H1 (cell line): ENCODE data around the gene TRIM62. TPM values are rescaled to one million over a fixed set of nuclear protein-coding genes. Genes with fewer than 3 reads are reported as not detected.

Experiments
- JUN ChIP-seq: IDR thresholded peaks from 2 replicates; pipeline ENCODE4 v1.6.1; 2011; ENCODE audit warnings: low read depth, mild to moderate bottlenecking, improper control_type of control experiment, low read length
- MAFK ChIP-seq: IDR thresholded peaks from 2 replicates; pipeline ENCODE4 v1.6.1; 2012; ENCODE audit warnings: low read depth, mild to moderate bottlenecking, improper control_type of control experiment, low read length
- SAP30 ChIP-seq: fragments of 300-600 bp; sonication (generic); IDR thresholded peaks from 2 replicates; pipeline ENCODE4 v1.7.1; 2012; ENCODE audit warnings: low read length, moderate library complexity, mild to moderate bottlenecking, inconsistent platforms; ENCODE audit not compliant: insufficient read depth, insufficient replicate concordance
- polyA plus RNA-seq, 7 experiments: library from polyadenylated mRNA; depleted of rRNA in 3 of 7; stranded (reverse) in 5 of 7; unstranded in 2 of 7; fragments of >200 nt in 5 of 7; fragments of 200-250 nt in 2 of 7; gene quantifications; 1 replicate in 5 of 7; 2 replicates in 1 of 7; 4 replicates in 1 of 7; pipeline versions ENCODE4 v1.2.1 to v1.2.3, GENCODE V29; 2011 to 2013; ENCODE audit warnings: missing spikeins in 2 of 7, mixed read lengths in 2 of 7
- total RNA-seq: library from RNA; stranded (reverse); fragmentation: NEBNext Ultra II Directional; extraction: Animal tissue kit (Norgen Biotek cat#: 25700); gene quantifications from 2 replicates; pipeline ENCODE4 v1.2.1, GENCODE V29; 2021
- TF ChIP-seq, protein P1 (sequence below): fragments of 300-600 bp; sonication (generic); IDR thresholded peaks from 2 replicates; pipeline ENCODE4 v1.7.1; 2012; ENCODE audit warnings: low read length, moderate library complexity, mild to moderate bottlenecking, inconsistent platforms; ENCODE audit not compliant: insufficient replicate concordance

The TRIM62 gene
- total and polyA plus RNA-seq, 2 of the 8 experiments (the other 6 are each of a cell fraction or from before 2014, with no cell fraction given), result 6.3 to 10.8 TPM

DNA sequence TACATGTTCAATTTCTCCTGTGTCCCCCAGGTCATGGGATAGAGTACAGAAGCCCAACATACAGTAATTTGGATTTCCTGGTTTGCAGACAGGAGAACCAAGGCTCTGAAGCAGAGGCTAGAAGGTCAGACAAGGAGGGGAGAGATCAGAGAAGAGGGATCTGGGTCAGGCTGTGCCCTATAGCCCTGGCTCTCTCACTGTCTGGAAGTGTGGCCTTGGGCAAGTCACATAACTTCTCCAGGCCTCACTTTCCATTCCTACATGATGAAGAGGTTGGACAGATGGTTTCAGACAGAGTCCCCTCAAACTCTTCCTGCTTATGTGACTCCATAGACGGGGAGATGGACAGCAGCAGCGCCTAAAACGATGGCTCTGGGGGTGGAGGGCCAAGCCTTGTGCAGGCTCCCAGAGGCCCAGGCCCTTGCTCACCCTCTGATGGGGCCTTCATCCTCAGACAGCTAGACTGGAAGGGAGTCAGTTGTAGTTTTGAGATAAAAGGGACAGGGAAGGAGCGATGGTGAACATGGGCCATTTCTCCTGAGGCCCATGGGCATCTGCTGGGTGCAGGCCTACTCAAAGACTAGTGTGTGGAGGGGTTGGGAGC lies 2.9 kb downstream of the TRIM62 start (continued):
- TF ChIP-seq, protein P1, sequence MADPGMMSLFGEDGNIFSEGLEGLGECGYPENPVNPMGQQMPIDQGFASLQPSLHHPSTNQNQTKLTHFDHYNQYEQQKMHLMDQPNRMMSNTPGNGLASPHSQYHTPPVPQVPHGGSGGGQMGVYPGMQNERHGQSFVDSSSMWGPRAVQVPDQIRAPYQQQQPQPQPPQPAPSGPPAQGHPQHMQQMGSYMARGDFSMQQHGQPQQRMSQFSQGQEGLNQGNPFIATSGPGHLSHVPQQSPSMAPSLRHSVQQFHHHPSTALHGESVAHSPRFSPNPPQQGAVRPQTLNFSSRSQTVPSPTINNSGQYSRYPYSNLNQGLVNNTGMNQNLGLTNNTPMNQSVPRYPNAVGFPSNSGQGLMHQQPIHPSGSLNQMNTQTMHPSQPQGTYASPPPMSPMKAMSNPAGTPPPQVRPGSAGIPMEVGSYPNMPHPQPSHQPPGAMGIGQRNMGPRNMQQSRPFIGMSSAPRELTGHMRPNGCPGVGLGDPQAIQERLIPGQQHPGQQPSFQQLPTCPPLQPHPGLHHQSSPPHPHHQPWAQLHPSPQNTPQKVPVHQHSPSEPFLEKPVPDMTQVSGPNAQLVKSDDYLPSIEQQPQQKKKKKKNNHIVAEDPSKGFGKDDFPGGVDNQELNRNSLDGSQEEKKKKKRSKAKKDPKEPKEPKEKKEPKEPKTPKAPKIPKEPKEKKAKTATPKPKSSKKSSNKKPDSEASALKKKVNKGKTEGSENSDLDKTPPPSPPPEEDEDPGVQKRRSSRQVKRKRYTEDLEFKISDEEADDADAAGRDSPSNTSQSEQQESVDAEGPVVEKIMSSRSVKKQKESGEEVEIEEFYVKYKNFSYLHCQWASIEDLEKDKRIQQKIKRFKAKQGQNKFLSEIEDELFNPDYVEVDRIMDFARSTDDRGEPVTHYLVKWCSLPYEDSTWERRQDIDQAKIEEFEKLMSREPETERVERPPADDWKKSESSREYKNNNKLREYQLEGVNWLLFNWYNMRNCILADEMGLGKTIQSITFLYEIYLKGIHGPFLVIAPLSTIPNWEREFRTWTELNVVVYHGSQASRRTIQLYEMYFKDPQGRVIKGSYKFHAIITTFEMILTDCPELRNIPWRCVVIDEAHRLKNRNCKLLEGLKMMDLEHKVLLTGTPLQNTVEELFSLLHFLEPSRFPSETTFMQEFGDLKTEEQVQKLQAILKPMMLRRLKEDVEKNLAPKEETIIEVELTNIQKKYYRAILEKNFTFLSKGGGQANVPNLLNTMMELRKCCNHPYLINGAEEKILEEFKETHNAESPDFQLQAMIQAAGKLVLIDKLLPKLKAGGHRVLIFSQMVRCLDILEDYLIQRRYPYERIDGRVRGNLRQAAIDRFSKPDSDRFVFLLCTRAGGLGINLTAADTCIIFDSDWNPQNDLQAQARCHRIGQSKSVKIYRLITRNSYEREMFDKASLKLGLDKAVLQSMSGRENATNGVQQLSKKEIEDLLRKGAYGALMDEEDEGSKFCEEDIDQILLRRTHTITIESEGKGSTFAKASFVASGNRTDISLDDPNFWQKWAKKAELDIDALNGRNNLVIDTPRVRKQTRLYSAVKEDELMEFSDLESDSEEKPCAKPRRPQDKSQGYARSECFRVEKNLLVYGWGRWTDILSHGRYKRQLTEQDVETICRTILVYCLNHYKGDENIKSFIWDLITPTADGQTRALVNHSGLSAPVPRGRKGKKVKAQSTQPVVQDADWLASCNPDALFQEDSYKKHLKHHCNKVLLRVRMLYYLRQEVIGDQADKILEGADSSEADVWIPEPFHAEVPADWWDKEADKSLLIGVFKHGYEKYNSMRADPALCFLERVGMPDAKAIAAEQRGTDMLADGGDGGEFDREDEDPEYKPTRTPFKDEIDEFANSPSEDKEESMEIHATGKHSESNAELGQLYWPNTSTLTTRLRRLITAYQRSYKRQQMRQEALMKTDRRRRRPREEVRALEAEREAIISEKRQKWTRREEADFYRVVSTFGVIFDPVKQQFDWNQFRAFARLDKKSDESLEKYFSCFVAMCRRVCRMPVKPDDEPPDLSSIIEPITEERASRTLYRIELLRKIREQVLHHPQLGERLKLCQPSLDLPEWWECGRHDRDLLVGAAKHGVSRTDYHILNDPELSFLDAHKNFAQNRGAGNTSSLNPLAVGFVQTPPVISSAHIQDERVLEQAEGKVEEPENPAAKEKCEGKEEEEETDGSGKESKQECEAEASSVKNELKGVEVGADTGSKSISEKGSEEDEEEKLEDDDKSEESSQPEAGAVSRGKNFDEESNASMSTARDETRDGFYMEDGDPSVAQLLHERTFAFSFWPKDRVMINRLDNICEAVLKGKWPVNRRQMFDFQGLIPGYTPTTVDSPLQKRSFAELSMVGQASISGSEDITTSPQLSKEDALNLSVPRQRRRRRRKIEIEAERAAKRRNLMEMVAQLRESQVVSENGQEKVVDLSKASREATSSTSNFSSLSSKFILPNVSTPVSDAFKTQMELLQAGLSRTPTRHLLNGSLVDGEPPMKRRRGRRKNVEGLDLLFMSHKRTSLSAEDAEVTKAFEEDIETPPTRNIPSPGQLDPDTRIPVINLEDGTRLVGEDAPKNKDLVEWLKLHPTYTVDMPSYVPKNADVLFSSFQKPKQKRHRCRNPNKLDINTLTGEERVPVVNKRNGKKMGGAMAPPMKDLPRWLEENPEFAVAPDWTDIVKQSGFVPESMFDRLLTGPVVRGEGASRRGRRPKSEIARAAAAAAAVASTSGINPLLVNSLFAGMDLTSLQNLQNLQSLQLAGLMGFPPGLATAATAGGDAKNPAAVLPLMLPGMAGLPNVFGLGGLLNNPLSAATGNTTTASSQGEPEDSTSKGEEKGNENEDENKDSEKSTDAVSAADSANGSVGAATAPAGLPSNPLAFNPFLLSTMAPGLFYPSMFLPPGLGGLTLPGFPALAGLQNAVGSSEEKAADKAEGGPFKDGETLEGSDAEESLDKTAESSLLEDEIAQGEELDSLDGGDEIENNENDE, result no peak
- no peak for TF ChIP-seq MAFK
- TF ChIP-seq JUN, result no peak
- no peak for TF ChIP-seq SAP30
